GM12878 (cell line): Measurements from ENCODE around the gene SPTAN1. TPM values are rescaled to one million over a fixed set of nuclear protein-coding genes. Genes with fewer than 3 reads are reported as not detected.

ENCODE experiments used
- ATAC-seq: fragments of 200-7000 bp; cut with Tn5 transposase; 3 replicates; pipeline ENCODE4 v1.9.1; 2020; ENCODE audit warnings: mild to moderate bottlenecking, moderate library complexity
- BruUV-seq: library from RNA; stranded (reverse); fragments of 400-500 nt; replicated peaks from 2 replicates; lab custom pipeline; 2021; lab: Mats Ljungman, UMichigan
- CTCF ChIA-PET: fragments of 300-600 bp; sonication (Branson Sonifier 250); formaldehyde crosslinking; extraction: SDS; loops from one replicate; lab custom pipeline; 2021; ENCODE audit warnings: inconsistent platforms; lab: Yijun Ruan, JAX
- POLR2A ChIA-PET: fragments of 350-600 bp; formaldehyde crosslinking; extraction: SDS; loops from one replicate; lab custom pipeline; 2021; ENCODE audit warnings: inconsistent platforms; lab: Charles Lee
- RAD21 ChIA-PET: fragments of 300-600 bp; sonication (Branson Sonifier 250); formaldehyde crosslinking; loops from one replicate; lab custom pipeline; 2023; ENCODE audit warnings: antibody characterized with exemption; ENCODE audit not compliant: unreplicated experiment; lab: Charles Lee
- SMC1A ChIA-PET: fragments of 300-600 bp; sonication (Branson Sonifier 250); formaldehyde crosslinking; loops from one replicate; lab custom pipeline; 2023; ENCODE audit not compliant: unreplicated experiment, uncharacterized antibody; lab: Charles Lee
- DNase-seq: peaks from one replicate; pipeline ENCODE4 v3.0.0-alpha.2; 2011; ENCODE audit warnings: low read depth, low spot score
- FAIRE-seq: peaks from 3 replicates; lab custom pipeline; 2011; peaks lifted over from hg19 to GRCh38; lab: Jason Lieb, UNC
- H2AFZ ChIP-seq: 2 replicates; pipeline ENCODE4 v1.6.0; 2011; ENCODE audit warnings: low read depth, low read length, control low read depth; ENCODE audit not compliant: control insufficient read depth
- H3K27ac ChIP-seq: 2 replicates; pipeline ENCODE4 v1.5.1; 2011; ENCODE audit warnings: control low read depth; ENCODE audit not compliant: control insufficient read depth, insufficient read depth
- H3K27me3 ChIP-seq, 2 experiments: replicated peaks in 1 of 2; 2 replicates each; pipeline versions ENCODE4 v1.6.0 to v1.6.1; 2011; ENCODE audit warnings: low read length in 1 of 2; ENCODE audit not compliant: control insufficient read depth in 2 of 2, insufficient read depth in 2 of 2
- H3K36me3 ChIP-seq, 2 experiments: 2 replicates each; pipeline ENCODE4 v1.5.1; 2011; ENCODE audit warnings: low read length in 1 of 2; ENCODE audit not compliant: control insufficient read depth in 2 of 2, insufficient read depth in 2 of 2
- H3K4me1 ChIP-seq: 2 replicates; pipeline ENCODE4 v1.6.1; 2011; ENCODE audit warnings: mild to moderate bottlenecking, low read length, moderate library complexity, mixed read lengths; ENCODE audit not compliant: control insufficient read depth, insufficient read depth
- H3K4me2 ChIP-seq: 2 replicates; pipeline ENCODE4 v1.6.0; 2011; ENCODE audit warnings: control low read depth; ENCODE audit not compliant: control insufficient read depth, insufficient read depth
- H3K4me3 ChIP-seq: fragments of 200-600 bp; sonication (generic); 2 replicates; pipeline ENCODE4 v1.5.1; 2016
- H3K79me2 ChIP-seq: 2 replicates; pipeline ENCODE4 v1.6.0; 2011; ENCODE audit warnings: low read length; ENCODE audit not compliant: control insufficient read depth, insufficient read depth
- H3K9ac ChIP-seq: 2 replicates; pipeline ENCODE4 v1.8.0; 2011; ENCODE audit warnings: low read length, control low read depth, mixed read lengths; ENCODE audit not compliant: control insufficient read depth, insufficient read depth
- H3K9me3 ChIP-seq: replicated peaks from 3 replicates; pipeline ENCODE4 v1.5.1; 2011; ENCODE audit warnings: mild to moderate bottlenecking, low read length; ENCODE audit not compliant: control insufficient read depth, insufficient read depth
- H4K20me1 ChIP-seq: 2 replicates; pipeline ENCODE4 v1.6.0; 2011; ENCODE audit not compliant: control insufficient read depth, insufficient read depth
- BACH1 ChIP-seq: fragments of 450-650 bp; IDR thresholded peaks from 2 replicates; pipeline ENCODE4 v1.6.1; 2017; ENCODE audit warnings: mild to moderate bottlenecking, borderline replicate concordance
- CTCF ChIP-seq, 3 experiments: IDR thresholded peaks in 2 of 3; conservative IDR thresholded peaks in 1 of 3; 2 replicates each; pipeline ENCODE4 v1.5.1; 2011; ENCODE audit warnings: low read depth in 3 of 3, low read length in 3 of 3, mild to moderate bottlenecking in 3 of 3, control low read depth in 2 of 3, moderate library complexity in 2 of 3, inconsistent platforms in 1 of 3, mixed read lengths in 1 of 3; ENCODE audit not compliant: control insufficient read depth in 2 of 3, insufficient read depth in 1 of 3; ENCODE audit errors: extremely low read depth in 1 of 3
- ESRRA ChIP-seq: IDR thresholded peaks from 2 replicates; pipeline ENCODE4 v1.6.1; 2012; ENCODE audit warnings: mild to moderate bottlenecking, low read length, improper control_type of control experiment
- EZH2 ChIP-seq: IDR thresholded peaks from 2 replicates; pipeline ENCODE4 v1.6.1; 2012; ENCODE audit warnings: low read depth, mild to moderate bottlenecking, control low read depth, inconsistent platforms, low read length, borderline replicate concordance; ENCODE audit not compliant: control insufficient read depth
- HCFC1 ChIP-seq: fragments of 150-350 bp; IDR thresholded peaks from 2 replicates; pipeline ENCODE4 v1.6.1; 2014; ENCODE audit warnings: low read length
- JUND ChIP-seq: IDR thresholded peaks from 2 replicates; pipeline ENCODE4 v1.6.1; 2012; ENCODE audit warnings: low read depth, mild to moderate bottlenecking, low read length, improper control_type of control experiment, moderate library complexity
- WGBS: methylation state at CpG from one replicate; pipeline ENCODE4 v1.1.6; 2016; ENCODE audit warnings: low lambda C conversion rate; ENCODE audit not compliant: insufficient replicate concordance, insufficient coverage; ENCODE audit errors: missing lambda C conversion rate; 5-methylcytosine and 5-hydroxymethylcytosine counted together
- in situ Hi-C: fragments of 300-500 bp; cut with MboI; formaldehyde crosslinking; loops from 9 replicates; pipeline ENCODE4 v1.14.3; 2018; ENCODE audit warnings: mixed read lengths
- intact Hi-C: fragments of 100-400 bp; cut with micrococcal nuclease; formaldehyde crosslinking; loops from one replicate; pipeline ENCODE4 v1.14.2; 2022; ENCODE audit not compliant: unreplicated experiment
- polyA plus RNA-seq, 11 experiments: library from polyadenylated mRNA; depleted of rRNA in 4 of 11; unstranded in 6 of 11; stranded (reverse) in 5 of 11; fragments of >200 nt; fragmentation: Nextera tagmentation in 4 of 11; fragmentation: Illumina TruSeq in 1 of 11; extraction: Ambion mirVana in 4 of 11; extraction: Trizol in 1 of 11; gene quantifications; 1 replicate in 1 of 11; 2 replicates in 10 of 11; pipeline versions ENCODE4 v1.2.1 to v1.2.3, GENCODE V29; 2011 to 2016; ENCODE audit warnings: inconsistent platforms in 2 of 11, missing spikeins in 2 of 11, low read depth in 1 of 11
- total RNA-seq, 4 experiments: library from RNA; depleted of rRNA in 3 of 4; stranded (reverse); fragments of >200 nt in 3 of 4; fragmentation: Illumina TruSeq in 1 of 4; extraction: Trizol in 1 of 4; gene quantifications; 2 replicates each; pipeline versions ENCODE4 v1.2.1 to v1.2.3, GENCODE V29; 2013 to 2021

SPTAN1 gene
- total and polyA plus RNA-seq, 10 of the 15 experiments (the other 5 are each of a cell fraction or from before 2014, with no cell fraction given), result 18.7 to 156 (median 73.6) TPM

- no peak overlapping the region for H3K9ac ChIP-seq
- 62% methylated on average over 10 of the region's 10 CpGs for WGBS
- H2AFZ ChIP-seq, result no peak overlapping the region
- in situ Hi-C loops (no loop called here), intact Hi-C loops (no loop called here)
- no peak for TF ChIP-seq ESRRA
- no peak for TF ChIP-seq EZH2
- TF ChIP-seq CTCF (IDR thresholded peaks at IDR 0.05 in 2 of 3, conservative IDR thresholded peaks at IDR 0.05 in 1 of 3; ENCODE audit: control insufficient read depth in 2 of 3, extremely low read depth in 1 of 3, insufficient read depth in 1 of 3, low read depth in 3 of 3, low read length in 3 of 3), result no peak
- TF ChIP-seq JUND, result no peak
- no peak for TF ChIP-seq HCFC1
- no peak for TF ChIP-seq BACH1
- DNase-seq (no peak), ATAC-seq (no peak), FAIRE-seq (no peak)
- no peaks in the 10 kb centered on the region for H3K27me3 ChIP-seq
- no peak overlapping the region for H3K27ac ChIP-seq
- ChIA-PET SMC1A (no interaction called here), RAD21 (no interaction called here), CTCF (interaction anchor here (0.6 to 1.3 kb wide), 3 partner anchors 64 to 1702 kb away, joined by 3 to 4 read pairs (median 3); partner anchors contain the start of gene PKN3), POLR2A (interaction anchor here (1.5 kb wide), 1 partner anchor 87 kb away, joined by 4 read pairs; no protein-coding TSS in a partner anchor)
- no peaks in the 10 kb centered on the region for H4K20me1 ChIP-seq
- no peaks in the 10 kb centered on the region; the same call in 1 of the 2 replicates for H3K4me1 ChIP-seq
- no peaks in the 10 kb centered on the region for H3K79me2 ChIP-seq
- H3K36me3 ChIP-seq, result peaks cover 0 to 9% of the 10 kb centered on the region in 2 experiments; a peak in 3 of 4 replicates
- no peak overlapping the region for H3K4me2 ChIP-seq
- no peaks in the 10 kb centered on the region for H3K9me3 ChIP-seq
- no TSS peak for BruUV-seq
- no peak overlapping the region for H3K4me3 ChIP-seq
These were observed 85.3 kb downstream of the SPTAN1 start for GRCh38 chr9:128637656-128638055.
